HG03521 (cell line): ENCODE results near the gene NAALADL1.

ENCODE experiments used
- ATAC-seq: cut with Tn5 transposase; IDR thresholded peaks from one replicate; pipeline ENCODE4 v1.9.1; 2021; ENCODE audit warnings: mild to moderate bottlenecking, moderate library complexity; ENCODE audit not compliant: unreplicated experiment

NAALADL1 gene, protein sequence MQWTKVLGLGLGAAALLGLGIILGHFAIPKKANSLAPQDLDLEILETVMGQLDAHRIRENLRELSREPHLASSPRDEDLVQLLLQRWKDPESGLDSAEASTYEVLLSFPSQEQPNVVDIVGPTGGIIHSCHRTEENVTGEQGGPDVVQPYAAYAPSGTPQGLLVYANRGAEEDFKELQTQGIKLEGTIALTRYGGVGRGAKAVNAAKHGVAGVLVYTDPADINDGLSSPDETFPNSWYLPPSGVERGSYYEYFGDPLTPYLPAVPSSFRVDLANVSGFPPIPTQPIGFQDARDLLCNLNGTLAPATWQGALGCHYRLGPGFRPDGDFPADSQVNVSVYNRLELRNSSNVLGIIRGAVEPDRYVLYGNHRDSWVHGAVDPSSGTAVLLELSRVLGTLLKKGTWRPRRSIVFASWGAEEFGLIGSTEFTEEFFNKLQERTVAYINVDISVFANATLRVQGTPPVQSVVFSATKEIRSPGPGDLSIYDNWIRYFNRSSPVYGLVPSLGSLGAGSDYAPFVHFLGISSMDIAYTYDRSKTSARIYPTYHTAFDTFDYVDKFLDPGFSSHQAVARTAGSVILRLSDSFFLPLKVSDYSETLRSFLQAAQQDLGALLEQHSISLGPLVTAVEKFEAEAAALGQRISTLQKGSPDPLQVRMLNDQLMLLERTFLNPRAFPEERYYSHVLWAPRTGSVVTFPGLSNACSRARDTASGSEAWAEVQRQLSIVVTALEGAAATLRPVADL

DNA sequence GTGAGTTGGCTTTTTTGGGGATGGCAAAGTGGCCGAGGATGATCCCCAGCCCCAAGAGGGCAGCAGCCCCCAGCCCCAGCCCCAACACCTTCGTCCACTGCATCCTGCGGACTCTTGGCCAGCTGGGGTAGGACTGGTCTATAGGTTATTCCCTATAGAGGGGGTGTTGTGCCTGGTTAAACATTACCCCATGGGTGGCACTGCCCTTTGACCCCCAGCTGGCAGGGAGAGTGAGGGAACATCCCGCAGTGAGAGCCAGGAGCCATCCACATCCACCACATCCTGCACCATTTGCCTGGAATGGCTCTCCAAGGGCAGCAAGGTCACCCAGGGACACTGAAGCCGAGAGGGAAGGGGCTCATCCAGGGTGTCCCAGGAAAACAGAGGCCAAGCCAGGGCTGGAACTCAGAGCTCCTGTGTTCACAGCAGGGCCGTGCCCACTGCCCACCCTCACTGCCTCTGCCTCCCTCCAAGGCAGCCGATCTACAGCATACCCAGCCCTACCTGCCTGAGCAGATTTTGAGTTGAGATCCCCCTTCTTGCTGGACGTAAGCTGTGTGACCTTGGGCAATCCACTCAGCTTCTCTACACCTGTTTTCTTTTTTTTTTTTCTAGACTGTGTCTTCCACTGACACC lies at the start of gene NAALADL1:
Gene NAALADL1 (minus strand): TSS at position 135 of the 636 bp plus-strand sequence. CDS start 32 bp downstream, at position 103.
- ATAC-seq: no peak

DNA sequence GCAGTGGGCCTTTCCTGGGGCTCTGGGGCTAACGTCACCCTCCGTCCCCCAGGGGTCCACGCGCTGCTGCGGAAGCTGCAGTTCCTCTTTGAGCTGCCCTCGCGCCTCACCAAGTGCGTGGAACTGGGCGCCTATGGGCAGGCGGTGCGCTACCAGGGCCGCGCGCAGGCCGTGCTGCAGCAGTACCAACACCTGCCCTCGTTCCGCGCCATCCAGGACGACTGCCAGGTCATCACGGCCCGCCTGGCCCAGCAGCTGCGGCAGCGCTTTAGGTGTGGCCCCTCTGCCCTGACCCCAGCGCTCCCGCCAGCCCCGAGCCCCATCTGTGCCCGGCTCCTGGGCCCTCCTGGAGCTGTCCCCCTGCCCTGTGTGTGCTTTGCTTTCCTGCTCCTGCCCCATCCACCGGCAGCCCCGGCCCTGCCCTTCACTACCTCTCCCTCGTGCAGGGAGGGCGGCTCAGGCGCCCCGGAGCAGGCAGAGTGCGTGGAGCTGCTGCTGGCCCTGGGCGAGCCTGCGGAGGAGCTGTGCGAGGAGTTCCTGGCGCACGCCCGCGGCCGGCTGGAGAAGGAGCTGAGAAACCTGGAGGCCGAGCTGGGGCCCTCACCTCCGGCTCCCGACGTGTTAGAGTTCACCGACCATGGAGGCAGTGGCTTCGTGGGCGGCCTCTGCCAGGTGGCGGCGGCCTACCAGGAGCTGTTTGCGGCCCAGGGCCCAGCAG lies 49.6 kb upstream of the NAALADL1 start:
- ATAC-seq: no peak

DNA sequence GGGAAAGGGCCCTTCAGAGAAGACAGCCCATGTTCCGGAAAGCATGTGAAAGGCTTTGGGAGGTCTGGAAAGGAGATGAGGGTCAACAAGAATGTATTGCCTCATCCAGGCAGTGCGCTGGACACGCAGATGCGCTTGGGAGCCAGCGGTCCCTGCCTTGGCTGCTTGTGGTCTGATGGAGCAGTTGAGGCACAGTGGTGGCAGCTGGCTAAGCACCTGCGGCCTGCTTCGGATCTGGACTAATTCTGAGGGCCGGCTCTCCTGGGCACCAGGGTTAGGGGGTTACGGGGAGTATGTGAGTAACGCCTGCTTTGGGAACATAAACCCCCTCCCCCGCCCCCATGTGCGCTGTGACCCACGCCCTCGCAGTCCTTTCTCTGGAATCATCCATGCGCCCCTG lies 48.7 kb upstream of the NAALADL1 start:
- no peak for ATAC-seq

DNA sequence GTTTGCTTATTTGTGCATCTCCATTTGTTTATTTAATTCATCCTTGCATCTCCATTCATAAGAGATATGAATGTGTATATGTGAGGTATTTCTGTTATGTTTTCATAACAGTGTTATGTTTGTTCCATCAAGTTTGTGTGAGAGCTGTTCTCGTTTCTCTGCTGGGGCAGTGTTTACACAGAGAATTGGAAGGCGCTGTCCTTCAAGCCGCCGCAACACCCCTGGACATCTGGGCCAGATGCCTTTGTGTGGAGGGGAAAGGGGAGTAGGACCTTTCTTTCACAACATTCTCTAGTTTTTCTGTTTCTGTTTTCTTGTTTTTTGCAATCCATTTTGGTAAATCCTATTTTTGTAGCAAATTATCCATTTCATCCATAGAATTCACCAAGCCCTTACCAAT lies 46.3 kb upstream of the NAALADL1 start:
- ATAC-seq: no peak

DNA sequence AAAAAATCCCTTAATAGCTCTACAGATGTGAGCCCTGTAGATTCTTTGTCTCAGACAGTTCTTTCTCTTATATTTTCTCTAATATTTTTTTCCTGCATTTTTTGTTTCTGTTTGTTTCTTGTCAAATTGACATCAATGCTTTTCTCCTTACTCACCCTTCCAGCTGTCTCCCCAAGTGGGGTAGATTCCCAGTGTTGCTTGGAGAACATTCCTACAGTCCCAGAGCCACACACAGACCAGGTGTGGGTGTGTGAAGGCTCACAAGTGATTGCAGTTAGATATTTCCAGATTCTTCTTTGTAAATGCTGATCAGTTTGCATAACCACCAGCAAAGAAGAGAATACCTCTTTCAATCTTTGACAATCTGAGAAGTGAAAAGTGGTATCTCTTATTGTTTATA lies 45.1 kb upstream of the NAALADL1 start:
- no peak for ATAC-seq

- no peak for ATAC-seq
These were observed 44.1 kb upstream of the NAALADL1 start for GRCh38 chr11:65102142-65103095.

- ATAC-seq: no peak
These were observed 42.5 kb upstream of the NAALADL1 start for GRCh38 chr11:65100674-65101350.

- no peak for ATAC-seq
These were observed 38.6 kb upstream of the NAALADL1 start for GRCh38 chr11:65096926-65097325.

GRCh38 chr11:65095974-65096806 lies 37.8 kb upstream of the NAALADL1 start, which contains the start of gene VPS51:
TSS of gene VPS51 (plus strand) at chr11:65096214. CDS start at chr11:65096251, 37 bp downstream.
- ATAC-seq: peak; percentile 70

GRCh38 chr11:65095427-65095826 lies 37.1 kb upstream of the NAALADL1 start:
- no peak for ATAC-seq

GRCh38 chr11:65090628-65091027 lies 32.3 kb upstream of the NAALADL1 start:
- ATAC-seq: no peak

DNA sequence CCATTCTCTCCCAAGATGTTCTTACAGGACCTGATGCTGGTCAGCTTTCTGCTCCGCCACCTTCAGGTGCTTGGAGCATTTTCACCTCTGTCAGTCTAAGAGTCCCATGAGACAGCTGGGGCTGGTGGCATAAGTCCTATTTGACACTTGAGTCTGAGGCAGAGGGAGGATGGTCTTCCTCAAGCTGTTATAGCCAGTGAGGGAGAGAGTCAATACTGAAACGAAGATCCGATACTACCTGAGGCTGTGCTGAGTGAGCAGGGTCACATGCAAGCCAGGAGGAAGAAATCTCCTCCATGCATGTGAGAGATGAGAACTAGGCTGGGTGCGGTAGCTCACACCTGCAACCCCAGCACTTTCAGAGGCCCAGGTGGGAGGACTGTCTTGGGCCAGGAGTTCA lies 31.3 kb upstream of the NAALADL1 start:
- no peak for ATAC-seq

GRCh38 chr11:65087827-65088226 lies 29.5 kb upstream of the NAALADL1 start:
- ATAC-seq: no peak

DNA sequence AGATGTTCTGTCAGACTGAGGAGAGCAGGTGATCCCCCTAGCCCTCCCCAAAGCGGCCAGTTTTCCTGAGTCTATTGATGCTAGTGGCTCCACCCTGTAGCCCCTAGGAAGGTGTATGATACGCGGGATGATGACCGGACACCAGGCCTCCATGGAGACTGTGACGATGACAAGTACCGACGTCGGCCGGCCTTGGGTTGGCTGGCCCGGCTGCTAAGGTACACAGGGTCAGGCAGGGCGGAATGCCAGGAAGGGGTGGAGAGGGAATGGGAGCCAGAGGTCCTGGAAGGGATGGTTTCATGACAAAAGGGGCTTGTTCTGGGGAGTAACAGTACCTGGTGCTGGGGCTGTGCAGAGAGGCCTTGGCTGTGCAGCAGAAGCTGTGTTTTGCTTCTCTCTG lies 28.9 kb upstream of the NAALADL1 start:
- ATAC-seq: no peak

GRCh38 chr11:65086809-65087208 lies 28.5 kb upstream of the NAALADL1 start:
- ATAC-seq: no peak

- ATAC-seq: no peak
These were observed 27.1 kb upstream of the NAALADL1 start for GRCh38 chr11:65085446-65085845.

DNA sequence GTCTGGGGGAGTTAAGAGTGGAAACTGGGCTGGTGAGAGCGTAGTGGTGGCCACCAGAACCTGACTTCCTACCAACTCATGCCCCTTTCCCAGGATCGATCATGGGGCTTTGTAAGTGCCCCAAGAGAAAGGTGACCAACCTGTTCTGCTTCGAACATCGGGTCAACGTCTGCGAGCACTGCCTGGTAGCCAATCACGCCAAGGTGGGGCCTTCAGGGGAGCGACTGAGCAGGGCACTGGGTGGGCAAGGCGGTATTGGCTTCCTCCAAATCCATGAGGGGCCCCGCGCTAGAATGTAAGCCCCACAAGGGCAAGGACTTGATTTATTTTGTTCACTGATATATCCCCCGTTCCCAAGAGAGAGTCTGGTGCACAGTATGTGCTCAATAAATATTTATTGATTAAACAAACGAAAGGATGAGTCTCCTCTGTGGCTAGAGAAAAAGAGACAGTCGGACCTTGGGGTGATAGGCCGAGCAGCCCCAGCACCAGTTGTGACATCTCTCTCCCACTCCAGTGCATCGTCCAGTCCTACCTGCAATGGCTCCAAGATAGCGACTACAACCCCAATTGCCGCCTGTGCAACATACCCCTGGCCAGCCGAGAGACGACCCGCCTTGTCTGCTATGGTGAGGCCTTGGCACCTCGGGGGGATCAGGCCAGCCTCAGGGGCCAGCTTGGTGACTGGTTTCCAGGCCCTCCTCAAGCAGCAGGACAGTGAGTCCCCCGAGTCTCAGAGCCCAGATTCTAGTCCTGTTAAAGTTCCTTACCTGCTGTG lies 26.4 kb upstream of the NAALADL1 start:
- no peak for ATAC-seq
